Activated CD8-positive, alpha-beta memory T cell treated with anti-CD3 and anti-CD28 coated beads, Interleukin-2, amount 50 U/mL, for 48 hours (primary cell): Measurements from ENCODE around the gene NPAS3.

Experiments used
- DNase-seq: peaks from one replicate; pipeline ENCODE4 v3.0.0-alpha.2; 2020

Gene NPAS3

GRCh38 chr14:33834466-33835260, 896.0 kb downstream of the NPAS3 start:
- DNase-seq: no peak

- DNase-seq: no peak
These were observed 896.6 kb downstream of the NPAS3 start for GRCh38 chr14:33835261-33835655.

- no peak for DNase-seq
These were observed 897.0 kb downstream of the NPAS3 start for GRCh38 chr14:33835677-33836076.

GRCh38 chr14:33836203-33836899, 897.7 kb downstream of the NPAS3 start:
- DNase-seq: no peak

- no peak for DNase-seq
These were observed 898.4 kb downstream of the NPAS3 start for GRCh38 chr14:33836900-33837577.

- DNase-seq: no peak
These were observed 899.4 kb downstream of the NPAS3 start for GRCh38 chr14:33837943-33838683.

GRCh38 chr14:33839193-33840076, 900.8 kb downstream of the NPAS3 start:
- DNase-seq: peak; percentile 70

- DNase-seq: no peak
These were observed 902.1 kb downstream of the NPAS3 start for GRCh38 chr14:33840797-33841196.

GRCh38 chr14:33842299-33842698, 903.6 kb downstream of the NPAS3 start:
- DNase-seq: no peak

GRCh38 chr14:33844118-33844517, 905.4 kb downstream of the NPAS3 start:
- DNase-seq: no peak

GRCh38 chr14:33846100-33846824, 907.6 kb downstream of the NPAS3 start:
- DNase-seq: no peak

GRCh38 chr14:33847066-33847465, 908.4 kb downstream of the NPAS3 start:
- no peak for DNase-seq

GRCh38 chr14:33848009-33848408, 909.3 kb downstream of the NPAS3 start:
- DNase-seq: no peak

- no peak for DNase-seq
These were observed 910.2 kb downstream of the NPAS3 start for GRCh38 chr14:33848706-33849454.

- no peak for DNase-seq
These were observed 910.7 kb downstream of the NPAS3 start for GRCh38 chr14:33849455-33849801.

GRCh38 chr14:33850826-33851225, 912.1 kb downstream of the NPAS3 start:
- DNase-seq: no peak

GRCh38 chr14:33851366-33851765, 912.7 kb downstream of the NPAS3 start:
- DNase-seq: no peak

GRCh38 chr14:33851931-33852330, 913.3 kb downstream of the NPAS3 start:
- no peak for DNase-seq
